ENCODE data around the gene SYNE2. TPM values are rescaled to one million over a fixed set of nuclear protein-coding genes. Genes with fewer than 3 reads are reported as not detected.

Gene SYNE2
- total and polyA plus RNA-seq, 2 of the 8 experiments (the other 6 are each of a cell fraction or from before 2014, with no cell fraction given), result 32.6 to 46.1 TPM

DNA sequence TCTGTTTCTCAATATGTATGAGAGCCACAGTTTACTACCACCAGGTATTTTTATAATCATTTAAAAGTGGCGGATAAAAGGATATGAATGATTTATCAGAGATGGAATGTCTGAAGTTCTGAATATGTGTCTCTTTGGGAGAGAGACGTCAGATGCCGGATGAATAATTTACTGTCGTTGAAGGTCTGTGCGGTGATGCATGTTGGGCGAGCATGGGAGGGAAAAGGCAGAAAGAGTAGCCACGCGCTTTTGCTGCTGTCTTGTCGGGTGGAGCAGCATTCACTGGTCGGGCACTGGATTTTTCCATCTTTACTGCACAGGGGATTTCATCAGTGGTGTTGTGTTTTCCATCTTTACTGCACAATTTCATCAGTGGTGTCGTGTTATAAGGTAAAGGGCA lies 65.6 kb downstream of the SYNE2 start:
- H3K79me1 ChIP-seq (ENCODE audit: low read depth, low read length), result peaks cover 4% of the 10 kb centered on the region
- no peak for FAIRE-seq
- H3K9ac ChIP-seq (replicated peaks in 1 of 4; ENCODE audit: extremely low read depth in 1 of 4, low read depth in 3 of 4, low read length in 3 of 4), result no peak overlapping the region
- no peak overlapping the region for H3K56ac ChIP-seq (replicated peaks; ENCODE audit: insufficient read length, low read depth, low read length)
- no peaks in the 10 kb centered on the region for H3K36me3 ChIP-seq (ENCODE audit: control insufficient read depth in 2 of 4, insufficient read depth in 4 of 4, low read length in 3 of 4)
- no peak overlapping the region for H4K5ac ChIP-seq (ENCODE audit: insufficient read length, low read depth, low read length)
- H3K18ac ChIP-seq (ENCODE audit: extremely low read depth, low read length), result no peak overlapping the region
- WGBS, 2 experiments (ENCODE audit: extremely low coverage in 1 of 2, insufficient coverage in 1 of 2, insufficient read length in 1 of 2, insufficient replicate concordance in 2 of 2, low coverage in 1 of 2, low lambda C conversion rate in 2 of 2, missing lambda C conversion rate in 1 of 2), result 91% methylated on average over 11 of the region's 11 CpGs; no CpG with 5 or more reads in 1 of the 2 experiments
- no peaks in the 10 kb centered on the region for H3K9me3 ChIP-seq (ENCODE audit: insufficient read depth in 2 of 2, low read depth in 1 of 2, low read length in 1 of 2)
- H3K27ac ChIP-seq (ENCODE audit: low read depth, low read length), result no peak overlapping the region
- H3K23ac ChIP-seq (ENCODE audit: insufficient read length), result no peak overlapping the region
- no peak overlapping the region for H2BK15ac ChIP-seq (ENCODE audit: low read length)
- no peak overlapping the region for H2BK120ac ChIP-seq (replicated peaks; ENCODE audit: low read depth, low read length)
- TF ChIP-seq, protein P1, sequence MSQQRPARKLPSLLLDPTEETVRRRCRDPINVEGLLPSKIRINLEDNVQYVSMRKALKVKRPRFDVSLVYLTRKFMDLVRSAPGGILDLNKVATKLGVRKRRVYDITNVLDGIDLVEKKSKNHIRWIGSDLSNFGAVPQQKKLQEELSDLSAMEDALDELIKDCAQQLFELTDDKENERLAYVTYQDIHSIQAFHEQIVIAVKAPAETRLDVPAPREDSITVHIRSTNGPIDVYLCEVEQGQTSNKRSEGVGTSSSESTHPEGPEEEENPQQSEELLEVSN (IDR thresholded peaks at IDR 0.05), result no peak
- TF ChIP-seq KDM1A (IDR thresholded peaks at IDR 0.05; ENCODE audit: borderline replicate concordance, low read length) (no peak), MAFK (IDR thresholded peaks at IDR 0.05; ENCODE audit: low read depth, low read length) (no peak), CBX5 (IDR thresholded peaks at IDR 0.05; ENCODE audit: low read depth, low read length) (no peak), BACH1 (IDR thresholded peaks at IDR 0.05; ENCODE audit: low read length) (no peak)
- no peak overlapping the region for H3K4ac ChIP-seq (replicated peaks; ENCODE audit: insufficient read length, low read depth, low read length)
- no peak overlapping the region for H2BK20ac ChIP-seq (ENCODE audit: low read length)
- H4K91ac ChIP-seq (replicated peaks; ENCODE audit: insufficient read length, low read length), result no peak overlapping the region
- no peak overlapping the region for H3K14ac ChIP-seq (ENCODE audit: insufficient read length)
- H3K23me2 ChIP-seq (ENCODE audit: low read depth, low read length), result no peaks in the 10 kb centered on the region
- no peaks in the 10 kb centered on the region for H3K27me3 ChIP-seq (replicated peaks in 1 of 4; ENCODE audit: control insufficient read depth in 3 of 4, extremely low read depth in 1 of 4, insufficient read depth in 3 of 4, low read length in 3 of 4)
- ChIA-PET POLR2A (ENCODE audit: partially characterized antibody) (no interaction called here), CTCF (ENCODE audit: partially characterized antibody) (no interaction called here)
- H2AK5ac ChIP-seq (ENCODE audit: low read depth, low read length), result no peak overlapping the region
- no peak overlapping the region for H2BK5ac ChIP-seq (ENCODE audit: low read depth, low read length)
- no peaks in the 10 kb centered on the region; a peak in 2 of 7 replicates for H3K4me1 ChIP-seq (replicated peaks in 1 of 4; ENCODE audit: control insufficient read depth in 3 of 4, insufficient read depth in 4 of 4, low read length in 3 of 4)
- H3K79me2 ChIP-seq (ENCODE audit: control insufficient read depth in 1 of 2, insufficient read depth in 2 of 2, low read length in 2 of 2), result no peaks in the 10 kb centered on the region
- H2BK12ac ChIP-seq (ENCODE audit: low read depth, low read length), result no peak overlapping the region
- no peak for DNase-seq (ENCODE audit: low read depth in 1 of 2, low spot score in 2 of 2)
- H3K4me3 ChIP-seq (ENCODE audit: extremely low read depth in 1 of 4, insufficient read depth in 2 of 4, low read depth in 3 of 4, low read length in 4 of 4), result no peak overlapping the region
- no peak overlapping the region for H4K8ac ChIP-seq (ENCODE audit: extremely low read depth, insufficient read depth, low read length)
- no peak overlapping the region for H3K4me2 ChIP-seq (ENCODE audit: insufficient read depth in 1 of 2, low read depth in 2 of 2, low read length in 2 of 2)
- H2AFZ ChIP-seq (ENCODE audit: low read length), result no peak overlapping the region
- no peaks in the 10 kb centered on the region for H4K20me1 ChIP-seq (replicated peaks in 1 of 2; ENCODE audit: control insufficient read depth in 1 of 2, insufficient read depth in 2 of 2, low read length in 2 of 2)

Measured in H1 (cell line).